Retinal pigment epithelial cell (primary cell): ENCODE data around the gene MAPK8IP2.

Experiments used
- DNase-seq: peaks from one replicate; pipeline ENCODE4 v3.0.0-alpha.2; 2010; ENCODE audit warnings: low read depth
- H3K4me3 ChIP-seq: 2 replicates; pipeline ENCODE4 v1.5.1; 2011; ENCODE audit warnings: mild to moderate bottlenecking, low read length, control low read depth, moderate library complexity
- CTCF ChIP-seq: conservative IDR thresholded peaks from 2 replicates; pipeline ENCODE4 v1.5.1; 2011; ENCODE audit warnings: low read depth, low read length, control low read depth, inconsistent platforms

The MAPK8IP2 gene

DNA sequence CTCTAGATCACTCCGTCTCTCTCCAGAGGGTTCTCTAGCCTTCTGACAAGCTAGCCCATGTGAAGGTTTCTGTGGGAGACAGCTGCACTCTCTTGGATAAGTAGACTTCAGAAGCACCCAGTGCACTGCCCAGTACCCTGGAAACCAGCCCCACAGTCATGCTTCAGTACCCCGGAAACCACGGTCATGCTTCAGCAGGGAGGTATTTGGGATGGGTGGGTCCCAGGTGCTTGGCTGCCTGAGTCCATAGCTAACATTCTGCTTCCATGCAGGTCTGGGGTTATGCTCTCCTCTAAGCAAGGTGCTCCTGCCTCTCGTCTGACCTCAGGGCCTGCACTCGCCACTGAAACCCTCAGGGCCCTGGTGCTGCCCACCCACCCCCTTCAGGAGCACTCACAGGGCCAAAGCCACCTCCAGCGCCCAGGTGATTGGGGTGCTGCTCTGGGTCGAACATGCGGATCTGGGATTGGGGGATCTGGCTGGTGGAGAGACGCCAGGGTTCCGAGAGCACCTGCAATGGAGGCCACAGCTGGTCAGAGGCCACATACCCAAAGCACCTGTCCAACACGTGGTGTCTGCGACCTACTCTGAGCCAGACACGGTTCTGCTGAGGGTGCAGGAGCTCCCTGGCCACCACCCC, 30.6 kb upstream of the MAPK8IP2 start:
- DNase-seq, result no peak
- no peak for TF ChIP-seq CTCF
- H3K4me3 ChIP-seq, result no peak overlapping the region

GRCh38 chr22:50570861-50571260, 29.7 kb upstream of the MAPK8IP2 start:
- no peak for DNase-seq
- TF ChIP-seq CTCF, result no peak

GRCh38 chr22:50571264-50572175, 29.1 kb upstream of the MAPK8IP2 start:
- no peak for TF ChIP-seq CTCF
- H3K4me3 ChIP-seq, result no peak overlapping the region
- DNase-seq, result no peak

More at GRCh38 chr22:50570861-50571260, 29.7 kb upstream of the MAPK8IP2 start:
- no peak overlapping the region for H3K4me3 ChIP-seq

DNA sequence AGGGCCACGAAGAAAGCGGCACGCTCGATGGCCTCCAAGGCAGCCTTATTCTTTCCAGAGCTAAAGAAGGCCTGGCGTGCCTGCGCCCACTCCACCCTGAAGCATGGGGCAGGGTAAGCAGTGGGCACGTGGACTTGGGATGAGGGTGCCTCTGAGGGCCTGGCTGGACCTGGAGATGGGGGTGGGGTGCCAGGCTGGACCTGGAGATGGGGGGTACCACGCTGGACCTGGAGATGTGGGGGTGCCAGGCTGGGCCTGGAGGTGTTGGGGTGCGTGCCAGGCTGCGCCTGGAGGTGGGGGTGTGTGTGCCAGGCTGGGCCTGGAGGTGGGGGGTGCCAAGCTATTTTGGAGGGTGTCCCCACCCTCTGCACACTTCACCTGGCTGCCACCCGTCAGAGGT, 27.6 kb upstream of the MAPK8IP2 start:
- DNase-seq, result no peak
- TF ChIP-seq CTCF, result no peak
- H3K4me3 ChIP-seq, result no peak overlapping the region

DNA sequence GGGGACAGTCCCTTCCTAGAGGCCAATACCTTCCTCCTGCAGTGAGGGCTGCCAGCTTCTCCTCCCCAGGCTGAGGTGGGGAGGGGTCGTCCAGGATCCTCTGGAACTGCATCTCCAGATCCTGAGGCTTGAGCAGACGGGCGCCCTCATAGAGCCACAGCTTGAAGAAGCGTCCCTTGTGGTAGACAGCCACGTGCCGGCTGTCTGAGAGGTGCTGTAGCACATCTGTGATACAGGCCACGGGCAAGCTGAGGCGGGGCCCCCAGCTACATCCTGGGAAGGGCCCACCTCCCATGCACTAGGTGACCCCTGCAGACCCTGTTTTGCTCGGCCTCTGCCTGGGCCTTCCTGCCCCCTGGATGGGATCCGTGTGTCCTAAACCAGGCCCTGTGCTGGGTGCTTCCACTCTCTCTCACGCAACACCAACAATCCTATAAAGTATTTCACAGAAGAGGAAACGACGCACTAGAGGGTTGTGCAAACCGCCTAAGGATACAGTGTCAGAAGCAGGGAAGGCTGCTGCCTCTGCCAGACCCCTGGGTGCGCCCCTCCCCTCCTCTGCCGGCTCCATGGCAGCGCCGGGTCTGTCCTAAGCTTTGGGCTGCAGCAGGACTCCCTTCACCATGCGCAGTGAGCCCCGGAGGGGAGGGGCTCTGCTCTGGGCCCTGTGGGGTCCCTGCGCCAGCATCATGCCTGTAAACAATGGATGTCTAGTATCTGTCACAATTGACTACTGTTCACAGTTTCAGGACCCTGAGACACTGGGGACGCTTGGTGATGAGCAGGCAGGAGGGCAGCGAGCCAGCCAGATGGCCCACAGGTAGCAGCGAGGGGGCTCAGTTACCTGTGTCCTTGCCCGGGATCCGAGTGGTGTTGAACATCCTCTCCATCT, 26.9 kb upstream of the MAPK8IP2 start:
- no peak for DNase-seq
- H3K4me3 ChIP-seq, result no peak overlapping the region
- TF ChIP-seq CTCF, result no peak

DNA sequence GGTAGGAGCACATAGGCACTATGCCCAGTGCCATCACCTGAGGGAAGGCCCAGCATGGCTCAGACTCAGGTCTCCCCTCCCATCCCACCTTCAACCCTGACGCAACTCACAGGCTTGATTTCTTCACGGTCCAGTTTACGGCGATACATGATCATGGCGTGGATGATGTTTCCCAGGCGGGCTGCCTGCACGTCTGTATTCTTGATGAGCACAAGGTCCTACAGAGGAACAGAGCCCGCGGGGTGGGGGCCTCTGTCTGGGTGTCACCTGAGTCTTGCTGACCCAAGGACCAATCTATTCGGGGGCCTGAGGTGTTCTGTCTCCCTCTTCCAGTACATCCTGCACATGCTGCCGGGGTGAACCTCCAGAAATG, 26.2 kb upstream of the MAPK8IP2 start:
- DNase-seq, result no peak
- H3K4me3 ChIP-seq, result no peak overlapping the region
- TF ChIP-seq CTCF, result no peak
